NCI-H526 (cell line): ENCODE results near the gene CD9.
"Not testable (repeated sequence)": the region's sequence is repeated elsewhere in the genome, so short reads cannot be mapped to it uniquely, and the experiment has no call there.

Experiments used
- DNase-seq, 2 experiments: peaks; one replicate each; lab custom pipeline; 2025; lab: John Stamatoyannopoulos, UW

The CD9 gene

DNA sequence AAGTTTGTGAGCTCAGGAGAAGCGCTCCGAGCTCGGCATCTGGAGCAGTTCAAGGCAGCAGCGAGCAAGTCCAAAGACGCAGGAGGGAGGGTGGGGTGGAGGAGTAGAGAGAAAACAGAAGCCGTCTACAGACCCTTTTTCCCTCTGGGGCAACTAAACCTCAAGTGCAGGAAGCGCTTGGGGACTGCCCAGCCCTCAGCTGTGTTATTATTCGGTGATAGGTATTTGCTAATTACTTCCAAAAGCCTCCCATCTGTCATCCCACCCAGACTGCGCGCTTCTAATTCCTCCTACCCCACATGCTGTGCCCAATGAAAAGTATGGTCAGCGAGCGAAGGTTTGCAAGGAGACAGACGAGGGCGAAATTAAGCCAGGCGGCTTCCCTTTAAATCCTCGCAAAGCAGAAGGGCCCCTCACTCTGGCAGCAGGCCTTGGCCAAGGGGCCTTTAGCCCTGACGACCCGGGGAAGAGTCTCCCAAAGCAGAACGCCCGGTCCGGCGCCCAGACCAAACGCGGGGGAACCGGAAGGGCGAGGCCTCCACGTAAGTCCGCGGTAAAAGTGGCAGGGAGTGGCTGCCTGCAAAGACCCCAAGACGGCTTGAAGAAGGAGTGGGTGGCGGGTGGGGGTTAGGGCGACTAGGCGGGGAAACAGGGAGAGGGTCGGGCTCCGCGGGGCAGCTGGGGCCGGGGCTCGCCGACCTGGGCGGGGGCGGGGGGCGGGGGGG is 507 bp upstream of the CD9 start:
- peak in 1 of 2 experiments; percentile 49 for DNase-seq

DNA sequence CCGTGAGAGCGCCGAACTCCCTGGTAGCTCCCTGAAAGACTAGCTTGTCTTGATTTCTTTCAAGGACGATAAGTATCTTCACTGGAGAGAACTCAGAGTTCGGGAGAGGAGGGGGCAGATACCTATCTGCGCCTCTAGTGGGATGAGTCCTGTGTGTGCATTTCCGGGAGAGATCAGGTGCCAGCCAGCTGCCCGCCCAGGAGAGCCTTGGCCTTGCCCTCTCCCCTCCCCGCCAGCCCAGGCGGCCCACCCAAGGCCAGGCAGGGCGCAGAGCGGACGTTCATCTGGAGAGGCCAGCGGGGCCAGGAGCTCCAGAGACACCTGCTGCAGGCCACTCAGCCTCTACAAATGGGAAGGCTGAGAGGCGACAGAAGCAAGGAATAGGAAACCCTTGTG is 1.0 kb downstream of the CD9 start:
- peak in 1 of 2 experiments; percentile 73 for DNase-seq

DNA sequence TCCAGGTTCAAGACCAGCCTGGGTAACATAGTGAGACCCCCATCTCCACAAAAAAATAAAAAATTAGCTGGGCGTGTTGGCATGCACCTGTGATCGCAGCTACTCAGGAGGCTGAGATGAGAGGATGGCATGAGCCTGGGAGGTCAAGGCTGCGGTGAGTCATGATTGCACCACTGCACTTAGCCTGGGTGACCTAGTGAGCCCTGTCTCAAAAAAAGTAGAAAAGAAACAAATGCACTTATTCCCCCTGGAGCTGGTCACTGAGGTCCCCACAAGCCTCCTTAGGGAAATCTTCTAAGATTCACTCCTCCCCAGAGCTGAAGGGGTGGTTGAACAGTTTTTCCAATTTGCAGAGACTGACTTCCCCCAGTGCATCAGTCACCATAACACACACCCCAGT is 1.6 kb downstream of the CD9 start:
- no peak for DNase-seq

DNA sequence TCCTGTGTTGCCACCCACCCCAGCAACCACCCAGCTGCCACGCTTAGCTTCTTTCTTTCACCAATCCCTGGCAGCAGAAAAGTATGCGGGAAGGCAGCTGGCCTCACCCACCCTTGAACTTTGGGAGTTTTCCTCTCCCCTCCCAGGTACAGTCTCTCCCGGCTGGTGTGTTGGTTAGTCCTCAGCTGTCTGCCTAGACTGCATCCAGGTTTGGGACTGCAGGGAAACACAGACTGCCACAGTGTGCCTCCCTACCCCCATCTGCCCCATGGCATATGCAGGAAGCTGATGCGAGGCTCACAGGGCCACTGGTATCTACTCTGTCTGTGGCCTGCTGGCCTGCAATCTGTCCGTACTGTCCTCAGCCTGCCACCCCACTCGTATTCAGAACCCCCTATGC is 2.1 kb downstream of the CD9 start:
- no peak for DNase-seq

DNA sequence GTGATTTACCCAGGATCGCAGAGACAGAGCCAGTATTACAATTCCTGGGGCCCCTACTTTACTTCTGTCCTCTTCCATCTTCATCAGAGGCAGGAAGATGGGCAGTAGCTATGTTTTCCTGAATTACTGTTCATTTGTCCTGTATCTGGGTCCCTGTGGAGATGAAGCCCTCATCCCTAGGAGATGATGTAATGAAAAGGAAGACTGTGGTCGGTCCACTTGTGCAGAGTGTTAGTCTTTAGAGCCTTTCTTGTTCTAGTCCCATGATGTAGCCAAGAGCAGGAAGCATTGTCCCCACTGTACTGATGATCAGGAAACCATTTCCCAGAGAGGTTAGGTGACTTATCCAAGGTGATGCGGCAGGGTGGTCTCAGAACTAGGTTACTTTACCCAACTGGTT is 2.6 kb downstream of the CD9 start:
- no peak for DNase-seq

DNA sequence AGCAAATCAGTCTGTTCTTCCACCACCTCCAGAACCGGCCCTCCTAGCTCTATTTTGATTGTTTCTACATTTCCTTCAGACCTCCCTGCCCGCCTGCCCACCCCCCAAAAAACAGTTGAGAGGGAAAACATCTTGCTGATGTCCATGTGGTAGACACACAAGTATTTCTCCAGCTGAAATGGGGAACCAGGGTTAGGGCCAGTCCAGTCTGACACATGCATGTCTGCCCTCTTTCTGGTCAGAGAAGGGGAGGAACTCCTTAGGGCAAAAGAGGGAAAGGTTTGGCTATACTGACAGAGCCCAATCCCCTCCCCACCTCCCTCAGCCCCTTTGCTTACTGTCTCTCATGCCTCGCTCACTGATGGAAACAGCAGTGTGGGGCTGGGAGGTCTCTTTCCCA is 3.4 kb downstream of the CD9 start:
- no peak for DNase-seq

DNA sequence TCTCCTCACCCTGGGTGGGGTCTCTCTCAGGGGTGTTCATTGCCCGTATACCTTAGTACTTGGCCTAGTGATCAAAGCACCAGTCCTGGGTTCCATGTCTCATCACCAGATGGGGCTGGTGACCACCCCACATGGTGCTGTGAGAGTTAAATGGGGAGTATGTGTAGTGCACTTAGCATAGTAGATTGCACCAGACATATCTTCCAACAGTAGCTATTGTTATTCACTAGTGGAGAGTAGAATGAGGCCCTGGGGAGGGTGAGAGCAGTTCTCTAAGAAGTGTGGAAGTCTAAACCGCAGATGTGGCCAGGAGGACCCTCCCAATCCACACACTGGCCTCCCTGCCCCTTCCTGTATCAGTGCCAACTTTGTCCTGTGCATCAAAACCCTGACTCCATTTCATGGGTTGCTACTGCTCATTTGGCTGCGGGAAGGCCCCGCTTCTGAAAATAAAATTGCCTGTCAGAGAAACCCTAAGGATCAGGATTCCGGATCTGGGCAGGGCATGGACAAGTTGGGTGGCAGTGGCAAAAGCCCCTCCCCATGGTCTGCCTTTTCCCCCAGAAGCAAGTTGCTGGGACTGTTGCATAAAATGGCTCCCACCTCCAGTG is 4.4 kb downstream of the CD9 start:
- no peak for DNase-seq

DNA sequence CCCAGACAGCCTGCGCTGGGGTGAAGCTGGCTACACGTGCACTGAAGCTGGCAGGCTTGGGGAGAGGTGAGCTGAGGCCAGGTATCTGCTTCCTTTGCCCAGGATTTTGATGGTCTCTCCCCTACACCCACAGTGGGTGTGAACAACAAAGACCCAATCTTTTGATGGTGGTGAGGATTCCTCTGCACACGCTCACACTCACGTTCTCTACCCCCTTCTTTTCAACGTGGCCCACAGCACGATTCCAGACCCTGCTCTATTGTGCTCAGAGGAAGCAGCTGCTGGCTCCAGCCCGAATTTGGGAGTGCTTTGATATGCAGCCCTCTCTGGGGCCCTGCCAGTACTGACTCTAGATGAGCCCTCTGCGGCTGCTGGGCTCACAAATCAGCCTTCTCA is 4.9 kb downstream of the CD9 start:
- no peak for DNase-seq

DNA sequence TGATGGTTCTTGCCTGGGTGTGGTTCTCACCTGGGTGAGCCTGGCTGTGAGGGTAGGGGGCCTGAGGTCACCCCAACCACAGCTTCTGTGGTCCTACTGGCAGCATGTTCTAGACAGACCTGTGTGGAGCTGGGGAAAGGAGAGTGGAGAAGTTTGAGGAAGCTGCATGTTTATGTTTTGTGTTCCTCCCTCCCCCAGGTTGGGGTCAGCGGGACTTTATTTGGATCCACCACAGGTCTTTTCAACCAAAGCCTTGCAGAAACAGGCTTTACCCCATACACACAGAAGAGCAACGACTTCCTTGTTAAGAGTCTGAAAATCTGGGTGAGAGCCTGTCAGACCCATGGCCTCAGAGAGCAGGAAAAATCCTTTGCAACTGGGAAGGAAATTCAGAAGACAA is 5.6 kb downstream of the CD9 start:
- no peak for DNase-seq

DNA sequence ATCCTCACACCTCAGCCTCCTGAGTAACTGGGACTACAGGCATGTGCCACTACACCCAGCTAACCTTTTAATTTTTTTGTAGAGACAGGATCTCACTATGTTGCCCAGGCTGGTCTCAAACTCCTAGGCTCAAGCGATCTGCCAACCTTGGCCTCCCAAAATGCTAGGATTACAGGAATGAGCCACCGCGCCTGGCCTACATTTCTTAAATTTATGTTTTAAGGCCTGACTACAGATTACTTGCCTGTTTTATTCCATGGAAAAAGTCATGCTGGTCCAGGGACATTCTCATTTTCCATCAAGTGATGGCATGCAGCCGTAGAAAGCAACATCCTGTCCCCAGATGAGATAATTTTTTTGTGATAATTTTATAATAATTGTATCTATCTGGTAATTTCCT is 6.1 kb downstream of the CD9 start:
- DNase-seq, result no peak

DNA sequence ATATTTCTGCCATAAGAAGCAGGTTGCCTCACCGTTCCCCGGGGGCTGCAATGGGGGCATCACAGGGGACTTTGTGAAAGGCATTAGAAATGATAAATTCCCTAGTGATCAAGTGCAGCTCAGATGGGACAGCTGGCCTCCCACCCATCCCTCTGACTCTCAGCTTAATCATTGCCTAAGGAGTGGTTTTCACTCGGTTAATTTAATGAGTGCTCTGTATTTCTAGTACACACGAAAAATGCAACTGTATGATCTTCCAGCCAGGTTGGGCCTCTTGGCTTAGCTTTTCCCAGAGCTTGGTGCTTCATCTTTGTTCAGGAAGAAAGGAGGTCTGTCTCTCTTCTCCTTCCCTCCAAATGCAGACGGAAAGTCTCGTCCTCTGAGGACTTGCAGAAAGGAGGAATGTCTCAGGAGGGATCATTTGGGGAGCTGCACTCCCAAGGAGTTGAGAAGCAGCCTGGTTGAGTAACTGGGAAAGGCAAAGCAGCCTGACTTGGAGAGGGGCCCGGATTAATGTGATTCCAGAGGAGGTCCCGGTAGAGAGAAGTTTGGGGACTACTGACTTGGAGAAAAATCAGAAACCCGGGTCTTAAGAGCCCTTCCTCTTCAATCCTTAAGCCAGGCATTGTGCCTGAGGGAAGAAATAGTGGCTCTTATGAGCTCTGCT is 7.2 kb downstream of the CD9 start:
- DNase-seq, result no peak

DNA sequence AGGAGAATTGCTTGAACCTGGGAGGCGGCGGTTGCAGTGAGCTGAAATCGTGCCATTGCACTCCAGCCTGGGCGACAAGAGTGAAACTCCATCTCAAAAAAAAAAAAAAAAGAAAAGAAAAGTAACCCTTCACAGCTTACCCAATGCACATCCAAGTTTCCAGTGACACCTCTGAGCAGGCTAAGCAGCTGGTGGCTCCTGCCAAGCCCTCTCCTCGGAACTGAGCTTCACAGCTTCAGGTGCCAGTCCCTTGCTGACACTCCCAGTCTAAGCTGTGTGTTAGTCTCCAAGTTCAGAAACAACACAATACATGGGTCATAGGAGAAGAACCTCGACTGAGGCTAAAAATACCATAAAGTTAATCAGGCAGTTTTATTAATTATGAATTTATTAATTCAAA is 7.9 kb downstream of the CD9 start:
- no peak for DNase-seq

DNA sequence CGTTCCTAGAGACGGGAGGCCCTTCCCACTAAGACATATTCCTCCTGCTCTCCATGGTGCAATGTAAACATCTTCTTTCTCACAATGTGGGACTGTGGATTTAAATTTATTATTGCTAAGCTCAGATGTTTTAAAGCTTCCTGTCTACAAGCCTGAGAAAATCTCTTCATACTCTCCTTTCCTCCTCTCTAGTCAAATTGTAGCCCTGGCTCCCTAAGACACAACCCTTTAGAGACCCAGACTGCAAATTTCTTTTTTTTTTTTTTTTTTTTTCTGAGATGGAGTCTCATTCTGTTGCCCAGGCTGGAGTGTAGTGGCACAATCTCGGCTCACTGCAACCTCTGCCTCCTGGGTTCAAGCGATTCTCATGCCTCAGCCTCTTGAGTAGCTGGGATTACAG is 9.2 kb downstream of the CD9 start:
- DNase-seq, result not testable (repeated sequence)

DNA sequence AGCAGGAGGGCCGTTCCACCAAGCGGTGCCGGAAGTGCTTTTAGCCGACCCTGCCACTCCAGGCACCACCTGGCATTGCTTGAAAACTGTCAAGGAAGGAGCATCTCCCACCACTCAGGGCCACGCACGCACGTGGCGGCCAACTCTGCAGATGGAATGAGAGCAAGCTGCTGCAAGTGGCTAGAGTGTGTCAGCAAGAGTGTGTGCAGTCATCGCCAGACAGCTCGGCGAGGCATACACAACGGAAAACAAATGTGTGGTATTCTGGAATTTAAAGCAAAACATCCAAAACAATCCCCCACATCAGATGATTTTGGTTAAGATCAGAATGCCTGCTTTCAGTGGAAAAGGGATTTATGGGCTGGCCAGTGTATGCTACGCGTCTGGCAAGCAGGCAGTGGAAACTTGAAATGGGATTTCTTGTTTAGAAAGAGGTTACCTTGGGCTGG is 11.2 kb downstream of the CD9 start:
- no peak for DNase-seq

DNA sequence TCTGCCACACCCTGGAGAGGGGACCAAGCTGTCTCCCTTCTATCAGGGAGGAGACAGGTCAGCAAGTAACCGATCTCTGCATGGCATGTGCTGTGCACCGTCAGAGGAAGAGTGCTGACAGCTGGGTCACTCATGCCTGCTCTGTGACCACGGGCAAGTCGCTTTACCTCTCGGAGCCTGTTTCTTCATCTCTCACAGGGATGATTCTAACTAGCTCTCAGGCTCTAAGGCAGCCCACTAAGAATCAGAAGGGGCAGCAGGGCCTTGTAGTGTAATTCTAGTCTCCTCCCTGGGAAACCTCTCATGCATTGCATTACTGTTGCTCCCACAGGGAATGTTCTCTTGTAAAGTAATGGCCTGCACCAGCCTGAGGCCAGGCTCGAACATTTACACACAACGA is 11.9 kb downstream of the CD9 start:
- DNase-seq, result no peak

DNA sequence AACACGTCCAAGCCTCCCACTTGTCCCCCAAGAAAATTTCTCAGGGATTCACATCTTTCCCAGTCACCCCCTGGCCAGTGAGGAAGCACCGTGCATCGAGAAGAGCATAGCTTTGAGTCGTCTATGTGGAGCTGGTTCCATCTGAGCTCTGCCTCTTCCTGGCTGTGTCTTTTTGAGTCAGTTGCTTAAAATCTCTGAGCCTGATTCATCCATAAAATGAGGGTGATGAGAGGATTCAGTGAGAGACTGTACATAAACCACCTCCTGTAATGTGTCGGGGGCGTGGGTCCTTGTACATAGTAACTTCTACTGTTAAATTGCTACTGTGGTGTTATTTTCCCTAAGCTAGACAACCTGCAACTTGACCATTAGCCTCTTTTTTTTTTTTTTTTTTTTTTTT is 13.8 kb downstream of the CD9 start:
- DNase-seq, result no peak

DNA sequence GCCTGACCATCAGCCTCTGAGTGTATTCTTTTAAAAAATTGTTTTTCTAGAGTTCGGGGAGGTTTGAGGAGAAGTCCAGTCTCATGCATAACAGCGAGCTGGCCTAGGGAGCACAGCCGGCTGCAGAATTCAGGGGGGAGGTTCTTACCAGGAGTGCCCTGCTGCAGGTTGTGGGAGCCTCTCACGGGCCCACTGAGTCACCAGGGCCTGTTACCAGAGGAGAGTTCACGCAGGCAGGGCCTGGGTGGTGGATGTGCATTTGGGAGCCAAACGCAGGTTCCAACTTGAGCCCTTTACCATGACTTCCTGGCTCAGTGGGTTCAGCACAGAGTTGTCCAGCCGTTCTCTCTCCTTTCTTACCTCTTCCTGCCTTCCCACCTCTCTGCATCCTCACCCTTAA is 14.4 kb downstream of the CD9 start:
- no peak for DNase-seq

DNA sequence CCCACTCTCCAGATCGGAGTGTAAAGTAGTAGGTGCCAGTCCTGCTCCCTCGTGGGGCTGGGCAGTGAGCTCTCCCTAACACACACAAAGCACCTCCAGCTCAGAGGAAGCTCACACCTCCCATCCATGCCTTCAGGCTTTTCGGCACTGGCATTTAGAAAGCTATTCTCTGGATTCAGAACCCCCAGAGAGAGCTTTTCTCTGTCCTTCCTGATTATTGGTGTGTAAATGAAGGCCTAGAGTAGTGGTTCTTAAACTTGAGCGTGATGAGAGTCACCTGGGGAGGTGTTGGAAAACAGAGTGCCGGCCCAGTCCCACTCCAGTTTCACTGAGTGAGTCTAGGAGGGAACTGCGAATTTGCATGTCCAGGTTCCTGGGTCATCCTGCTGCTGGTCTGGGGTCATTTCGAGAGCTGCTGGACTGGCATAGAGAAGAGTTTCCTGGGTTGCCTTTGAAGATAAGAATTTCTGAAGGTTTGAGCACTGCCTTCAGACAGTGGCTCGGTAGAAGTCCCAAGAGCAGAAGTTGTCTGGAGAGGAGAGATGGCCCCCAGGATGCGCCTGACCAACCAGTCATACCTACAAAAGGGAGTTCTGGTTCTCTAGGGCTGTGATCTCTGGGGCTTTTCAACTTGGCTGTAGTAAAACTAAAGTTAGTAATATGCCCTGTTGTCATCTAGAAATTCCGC is 15.1 kb downstream of the CD9 start:
- DNase-seq, result no peak

DNA sequence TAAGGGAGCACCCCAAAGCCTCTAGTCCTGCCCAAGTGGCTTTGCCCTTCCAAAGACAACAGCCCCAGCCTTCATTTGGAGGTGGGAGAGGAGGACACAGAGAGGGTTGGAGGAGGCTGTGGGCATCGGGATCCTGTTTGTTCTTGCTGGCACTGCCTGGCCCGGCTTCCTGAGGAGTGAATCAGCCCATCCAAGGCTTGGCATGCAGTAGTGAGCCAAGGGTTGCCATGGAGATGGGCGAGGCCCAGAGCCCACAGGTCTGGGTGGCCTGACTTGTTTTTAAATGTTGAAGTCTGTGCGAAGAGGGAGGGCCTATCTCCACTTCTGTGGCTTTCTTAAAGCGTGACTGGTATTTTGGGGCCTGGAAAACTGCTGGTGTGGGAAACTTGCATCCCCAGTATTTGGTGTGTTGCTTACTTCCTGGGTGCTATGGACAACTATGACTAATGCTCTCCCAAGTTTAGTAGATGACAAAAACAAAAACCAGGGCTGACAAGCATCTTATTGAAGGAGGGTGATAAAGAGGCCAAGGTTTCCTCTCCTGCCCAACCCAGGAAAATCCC is 15.8 kb downstream of the CD9 start:
- peak in 1 of 2 experiments; percentile 64 for DNase-seq

DNA sequence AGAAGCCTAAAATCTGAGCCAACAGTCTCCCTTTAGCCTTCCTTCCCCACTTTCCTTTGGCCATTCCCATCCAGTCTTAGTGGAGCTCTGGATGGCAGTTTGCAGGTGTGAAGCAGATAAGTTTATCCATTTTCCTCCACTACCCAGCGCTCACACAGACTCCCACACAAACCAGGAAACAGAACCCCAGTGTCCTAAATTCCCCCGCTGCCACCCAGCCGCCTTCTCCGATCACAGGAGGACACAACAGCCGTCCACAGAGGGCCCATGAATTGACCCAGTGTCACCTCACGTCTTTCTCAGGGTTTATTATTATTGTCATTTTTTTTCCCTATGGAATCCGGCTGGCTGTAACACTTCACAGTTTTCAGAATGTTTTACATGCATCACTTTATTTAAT is 16.4 kb downstream of the CD9 start:
- no peak for DNase-seq

DNA sequence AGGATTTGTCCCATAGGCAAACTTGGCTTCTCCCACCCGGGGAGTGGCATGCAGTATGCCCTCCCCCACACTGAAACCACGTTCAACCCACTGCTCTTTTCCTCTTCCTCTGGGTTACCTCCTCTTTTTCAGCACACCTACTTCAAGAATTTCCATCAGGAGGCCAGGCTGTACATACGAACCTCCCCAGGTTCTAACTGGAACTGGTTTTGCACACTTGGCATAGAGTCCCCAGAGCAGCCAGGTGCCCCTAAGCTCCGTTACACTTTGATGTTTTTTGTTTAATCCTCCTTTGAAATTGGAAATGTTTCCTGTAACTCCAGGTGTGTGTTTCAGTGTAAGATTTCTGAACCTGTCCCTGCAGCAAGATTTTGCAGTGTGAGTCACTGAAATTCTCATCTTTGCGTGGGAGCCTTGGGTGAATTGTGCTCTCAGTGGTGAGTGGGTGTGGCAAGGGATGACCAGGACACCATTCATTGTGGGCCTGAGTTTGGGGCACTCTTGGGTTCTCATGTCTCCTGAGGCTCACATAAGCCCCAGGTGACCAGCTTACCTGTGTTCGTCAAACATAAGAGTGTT is 18.2 kb downstream of the CD9 start:
- DNase-seq, result no peak

DNA sequence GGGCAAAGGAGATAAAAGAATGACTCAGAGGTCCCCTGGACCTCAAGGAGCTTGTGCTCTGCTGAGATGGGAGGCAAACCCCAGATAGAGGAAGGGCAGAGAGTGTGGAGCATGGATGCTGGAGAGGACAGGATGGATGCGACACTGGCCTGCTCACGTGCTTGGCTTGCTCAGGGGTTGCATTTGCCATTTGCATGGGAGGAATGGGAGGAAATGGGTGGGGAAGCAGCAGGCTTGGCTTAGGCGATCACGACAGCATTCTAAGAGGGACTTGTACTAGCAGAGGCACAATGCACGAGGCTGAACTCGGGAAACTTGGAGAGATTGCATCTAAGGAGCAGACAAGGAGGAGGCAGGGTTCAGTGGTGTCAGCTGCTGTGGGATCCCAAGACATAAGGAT is 19.8 kb downstream of the CD9 start:
- no peak for DNase-seq
